GM21515 (cell line): Measurements from ENCODE around the gene SYT5.
"Not testable (repeated sequence)": the region's sequence is repeated elsewhere in the genome, so short reads cannot be mapped to it uniquely, and the experiment has no call there.

Experiments
- ATAC-seq: cut with Tn5 transposase; IDR thresholded peaks from one replicate; pipeline ENCODE4 v1.9.1; 2021; ENCODE audit not compliant: unreplicated experiment

Gene SYT5

GRCh38 chr19:55179606-55180484 lies at the start of gene SYT5:
Gene SYT5, minus strand, starts transcription at chr19:55180289. Its CDS starts 1,248 bp downstream, at chr19:55179041.
- ATAC-seq = peak; percentile 11

DNA sequence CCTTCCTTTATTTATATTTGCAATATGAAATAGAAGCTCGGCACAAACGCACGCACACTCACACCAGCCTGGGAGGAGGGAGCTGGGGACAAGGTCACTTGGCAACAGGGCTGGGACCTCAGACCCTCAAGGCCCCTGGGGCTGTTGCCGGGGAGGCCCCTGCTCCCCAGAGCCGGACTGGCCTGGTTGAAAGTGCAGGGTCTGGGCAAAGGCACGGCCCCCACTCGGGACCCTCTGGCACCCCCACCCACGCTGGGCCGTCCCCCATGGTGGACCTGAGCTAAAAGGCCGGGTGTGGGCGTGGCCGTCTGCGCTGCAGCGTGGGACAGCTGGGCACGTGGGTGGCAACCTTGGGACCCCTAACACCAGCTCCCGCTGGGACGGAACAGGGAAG lies 49.7 kb upstream of the SYT5 start:
- no peak for ATAC-seq

- no peak for ATAC-seq
Observed at GRCh38 chr19:55229145-55229788, 49.2 kb upstream of the SYT5 start.

GRCh38 chr19:55228403-55229031 lies 48.4 kb upstream of the SYT5 start, which contains the start of gene TMEM86B:
Gene TMEM86B, minus strand, starts transcription at chr19:55228763. Its CDS starts 22 bp downstream, at chr19:55228741.
- no peak for ATAC-seq

GRCh38 chr19:55228015-55228391 lies 47.9 kb upstream of the SYT5 start:
- ATAC-seq = no peak

- no peak for ATAC-seq
Observed at GRCh38 chr19:55227241-55228014, 47.3 kb upstream of the SYT5 start.

DNA sequence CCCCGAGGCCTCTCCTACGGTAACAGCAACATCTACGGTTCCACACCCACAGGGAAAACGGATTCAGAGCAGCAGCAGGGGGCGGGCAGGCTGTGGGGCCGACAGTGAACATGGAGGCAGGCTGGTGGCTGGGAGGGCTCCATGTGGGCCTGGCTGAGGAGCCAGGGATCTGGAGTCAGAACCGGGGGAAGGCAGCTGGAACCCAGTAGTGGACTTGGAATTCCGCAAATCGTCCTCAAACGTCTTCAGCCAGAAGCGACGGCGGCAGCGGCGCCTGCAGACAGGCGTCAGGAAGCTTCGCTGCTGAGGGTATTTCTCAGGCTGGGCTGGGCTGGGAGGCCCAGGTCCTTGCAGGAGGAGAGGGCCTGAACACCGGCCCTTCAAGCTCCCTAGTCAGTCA lies 46.7 kb upstream of the SYT5 start:
- ATAC-seq = no peak

- ATAC-seq = no peak
Observed at GRCh38 chr19:55226273-55226672, 46.2 kb upstream of the SYT5 start.

GRCh38 chr19:55225415-55225958 lies 45.4 kb upstream of the SYT5 start:
- no peak for ATAC-seq

DNA sequence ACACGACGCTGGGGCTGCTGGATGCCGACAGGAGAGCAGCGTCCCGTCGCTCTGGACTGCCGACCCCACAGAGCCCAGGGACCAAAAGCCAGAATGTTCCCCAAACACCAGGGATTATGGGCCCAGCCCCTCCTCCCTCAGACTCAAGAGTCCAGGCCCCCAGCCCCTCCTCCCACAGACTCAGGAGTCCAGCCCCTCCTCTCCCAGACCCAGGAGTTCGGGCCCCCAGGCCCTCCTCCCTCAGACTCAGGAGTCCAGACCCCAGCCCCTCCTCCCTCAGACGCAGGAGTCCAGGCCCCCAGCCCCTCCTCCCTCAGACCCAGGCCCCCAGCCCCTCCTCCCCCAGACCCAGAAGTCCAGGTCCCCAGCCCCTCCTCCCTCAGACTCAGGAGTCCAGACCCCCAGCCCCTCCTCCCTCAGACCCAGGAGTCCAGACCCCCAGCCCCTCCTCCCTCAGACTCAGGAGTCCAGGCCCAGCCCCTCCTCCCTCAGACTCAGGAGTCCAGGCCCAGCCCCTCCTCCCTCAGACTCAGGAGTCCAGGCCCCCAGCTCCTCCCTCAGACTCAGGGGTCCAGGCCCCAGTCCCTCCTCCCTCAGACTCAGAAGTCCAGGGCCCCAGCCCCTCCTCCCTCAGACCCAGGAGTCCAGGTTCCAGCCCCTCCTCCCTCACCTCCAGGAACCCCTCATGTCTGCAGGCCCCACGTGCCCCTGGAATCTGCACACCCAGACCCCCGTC lies 44.8 kb upstream of the SYT5 start:
- not testable (repeated sequence) for ATAC-seq

DNA sequence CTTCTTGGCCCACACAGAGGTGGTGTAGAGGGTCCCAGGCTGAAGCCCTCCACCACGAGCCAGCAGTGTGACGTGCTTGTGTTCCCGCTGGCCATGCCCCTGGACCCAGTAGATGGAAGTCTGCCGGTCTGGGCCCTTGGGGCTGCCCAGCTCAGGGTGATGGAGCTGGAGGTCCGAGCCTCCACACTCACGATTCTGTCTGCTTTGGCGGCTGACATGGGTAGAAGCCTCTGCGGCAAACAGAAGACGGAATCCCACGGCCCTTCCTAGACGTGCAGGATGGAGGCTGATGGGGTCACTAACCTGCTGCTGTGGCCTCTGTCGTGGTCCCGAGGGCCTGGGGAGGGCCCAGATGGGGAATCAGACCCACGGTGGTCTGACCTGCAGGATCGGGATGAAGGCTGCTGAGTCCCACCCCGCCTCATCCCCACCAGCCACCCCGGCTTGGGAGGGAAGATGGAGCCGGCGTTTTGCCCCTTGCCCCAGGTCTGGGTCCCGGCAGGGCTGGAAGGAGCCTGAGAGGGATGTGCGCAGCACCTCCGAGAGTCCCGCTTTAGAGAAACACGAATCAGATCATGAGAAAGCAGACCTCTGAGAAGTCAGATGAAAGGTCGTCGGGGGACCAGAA lies 44.1 kb upstream of the SYT5 start:
- ATAC-seq = no peak

GRCh38 chr19:55223291-55224037 lies 43.4 kb upstream of the SYT5 start:
- ATAC-seq = no peak

DNA sequence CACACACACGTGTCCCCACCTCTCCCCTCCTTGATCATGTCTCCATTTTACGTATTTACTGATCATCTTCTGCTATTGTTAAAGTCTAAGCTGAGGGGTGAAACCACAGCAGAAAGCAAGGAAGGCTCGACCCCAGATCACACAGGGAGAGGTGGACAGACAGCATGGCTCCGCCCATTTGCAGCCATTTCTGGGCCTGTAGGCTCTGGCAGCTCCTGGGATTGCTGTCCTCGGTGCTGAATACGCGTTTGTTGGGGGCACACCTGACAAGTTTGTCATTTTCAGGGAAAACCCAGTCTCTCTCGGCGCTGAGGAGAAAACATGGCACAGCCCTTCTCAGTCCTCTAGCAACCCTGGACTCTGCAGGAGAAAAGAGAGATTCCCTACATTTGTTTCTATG lies 40.4 kb upstream of the SYT5 start:
- no peak for ATAC-seq

GRCh38 chr19:55216461-55217198 lies 36.5 kb upstream of the SYT5 start:
- no peak for ATAC-seq

GRCh38 chr19:55213547-55213946 lies 33.5 kb upstream of the SYT5 start:
- no peak for ATAC-seq

DNA sequence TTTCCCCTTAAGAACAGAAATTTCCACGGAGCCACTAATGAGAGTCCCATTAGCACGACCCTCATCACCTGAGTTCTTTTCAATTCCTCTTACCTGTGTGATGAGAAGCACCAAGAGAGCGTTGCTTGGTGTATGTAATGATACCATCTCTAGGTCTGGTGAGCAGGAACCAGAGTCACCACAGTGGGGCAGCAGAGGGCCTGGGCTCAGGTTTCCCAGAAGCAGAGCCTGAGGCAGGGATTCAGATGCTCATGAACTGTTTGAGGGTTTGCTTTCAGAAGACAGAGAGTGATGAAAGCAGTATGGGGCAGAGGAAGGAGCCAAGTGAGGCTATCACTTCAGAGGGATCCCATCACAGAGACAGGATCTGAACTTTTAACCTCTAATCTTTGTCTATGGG lies 32.4 kb upstream of the SYT5 start:
- no peak for ATAC-seq

- ATAC-seq = no peak
Observed at GRCh38 chr19:55209693-55210472, 29.8 kb upstream of the SYT5 start.
